HepG2 (cell line): ENCODE data around the gene IQCN. TPM values are rescaled to one million over a fixed set of nuclear protein-coding genes. Genes with fewer than 3 reads are reported as not detected.

ENCODE experiments used
- CEBPZ ChIP-seq: IDR thresholded peaks from 2 replicates; pipeline ENCODE4 v1.6.1; 2012; ENCODE audit warnings: low read length, improper control_type of control experiment
- CREBL2 ChIP-seq: sonication (generic); formaldehyde crosslinking; IDR thresholded peaks from 2 replicates; pipeline ENCODE4 v1.8.1; 2023; ENCODE audit warnings: missing genetic modification reagents, mild to moderate bottlenecking, borderline replicate concordance
- CTCF ChIP-seq: sonication (generic); formaldehyde crosslinking; IDR thresholded peaks from 2 replicates; pipeline ENCODE4 v1.5.0; 2020; ENCODE audit warnings: mild to moderate bottlenecking, missing genetic modification reagents, moderate library complexity
- FOXK1 ChIP-seq: sonication (generic); formaldehyde crosslinking; IDR thresholded peaks from 2 replicates; pipeline ENCODE4 v1.4.0; 2020; ENCODE audit warnings: low read depth, missing genetic modification reagents, borderline replicate concordance
- RXRA ChIP-seq: sonication (generic); formaldehyde crosslinking; IDR thresholded peaks from 2 replicates; pipeline ENCODE4 v1.5.1; 2020; ENCODE audit warnings: missing genetic modification reagents
- SIX1 ChIP-seq: sonication (generic); formaldehyde crosslinking; IDR thresholded peaks from 2 replicates; pipeline ENCODE4 v1.4.0; 2020; ENCODE audit warnings: missing genetic modification reagents, borderline replicate concordance
- ZBTB3 ChIP-seq: sonication (generic); formaldehyde crosslinking; IDR thresholded peaks from 2 replicates; pipeline ENCODE4 v1.4.0; 2020; ENCODE audit warnings: low read depth, mild to moderate bottlenecking, moderate library complexity, missing genetic modification reagents, borderline replicate concordance
- ZBTB38 ChIP-seq: sonication (generic); formaldehyde crosslinking; IDR thresholded peaks from 2 replicates; pipeline ENCODE4 v1.5.1; 2020; ENCODE audit warnings: mild to moderate bottlenecking, missing genetic modification reagents
- ZFP37 ChIP-seq: sonication (generic); formaldehyde crosslinking; IDR thresholded peaks from 2 replicates; pipeline ENCODE4 v1.4.0; 2020; ENCODE audit warnings: missing genetic modification reagents, borderline replicate concordance
- ZHX1 ChIP-seq: sonication (generic); formaldehyde crosslinking; IDR thresholded peaks from 2 replicates; pipeline ENCODE4 v1.8.1; 2022; ENCODE audit warnings: low read depth, mild to moderate bottlenecking, missing genetic modification reagents
- ZNF205 ChIP-seq: IDR thresholded peaks from 2 replicates; pipeline ENCODE4 v1.6.1; 2018; ENCODE audit warnings: missing biosample characterization, missing genetic modification reagents
- ZNF460 ChIP-seq: sonication (generic); formaldehyde crosslinking; IDR thresholded peaks from 2 replicates; pipeline ENCODE4 v1.5.1; 2020; ENCODE audit warnings: missing genetic modification reagents, mild to moderate bottlenecking, borderline replicate concordance
- ZNF501 ChIP-seq: sonication (generic); formaldehyde crosslinking; IDR thresholded peaks from 2 replicates; pipeline ENCODE4 v1.5.1; 2020; ENCODE audit warnings: mild to moderate bottlenecking, moderate library complexity, missing genetic modification reagents
- ZNF619 ChIP-seq: sonication (generic); formaldehyde crosslinking; IDR thresholded peaks from 2 replicates; pipeline ENCODE4 v1.4.0; 2020; ENCODE audit warnings: mild to moderate bottlenecking, missing genetic modification reagents
- ZNF703 ChIP-seq: sonication (generic); formaldehyde crosslinking; IDR thresholded peaks from 2 replicates; pipeline ENCODE4 v1.5.1; 2020; ENCODE audit warnings: missing genetic modification reagents, mild to moderate bottlenecking, moderate library complexity, borderline replicate concordance
- ZNF724P ChIP-seq: sonication (generic); formaldehyde crosslinking; IDR thresholded peaks from 2 replicates; pipeline ENCODE4 v1.8.0; 2022; ENCODE audit warnings: missing genetic modification reagents, borderline replicate concordance
- ZNF816 ChIP-seq: sonication (generic); formaldehyde crosslinking; IDR thresholded peaks from 2 replicates; pipeline ENCODE4 v1.8.0; 2022; ENCODE audit warnings: missing genetic modification reagents, mild to moderate bottlenecking, borderline replicate concordance
- polyA plus RNA-seq, 8 experiments: library from polyadenylated mRNA; depleted of rRNA in 3 of 8; stranded (reverse) in 7 of 8; unstranded in 1 of 8; fragments of >200 nt; fragmentation: Illumina TruSeq in 4 of 8; extraction: Trizol in 4 of 8; gene quantifications; 2 replicates each; pipeline versions ENCODE4 v1.2.1 to v1.2.3, GENCODE V29; 2011 to 2016; ENCODE audit warnings: low read depth in 4 of 8, missing spikeins in 1 of 8, mixed read lengths in 1 of 8; ENCODE audit not compliant: insufficient read depth in 1 of 8
- total RNA-seq, 5 experiments: library from RNA; depleted of rRNA; stranded (reverse); fragments of >200 nt; fragmentation: Illumina TruSeq; extraction: Trizol; gene quantifications; 2 replicates each; pipeline ENCODE4 v1.2.3, GENCODE V29; 2016; ENCODE audit warnings: low read depth in 1 of 5

Gene IQCN
- total and polyA plus RNA-seq, 2 of the 13 experiments (the other 11 are each of a cell fraction or from before 2014, with no cell fraction given): 0.04 to 0.18 TPM

GRCh38 chr19:18233224-18233825 lies 40.9 kb downstream of the IQCN start (continued):
- TF ChIP-seq ZNF501 (CRISPR knock-in tag): peak; percentile 85
- no peak; the same call in 1 of the 2 replicates for TF ChIP-seq CREBL2 (CRISPR knock-in tag)
- TF ChIP-seq SIX1 (CRISPR knock-in tag): peak; percentile 63; the same call in 1 of the 2 replicates
- peak; percentile 95; the same call in 1 of the 2 replicates for TF ChIP-seq ZFP37
- TF ChIP-seq ZBTB3 (CRISPR knock-in tag): peak; percentile 72; the same call in 1 of the 2 replicates
- peak; percentile 93 for TF ChIP-seq ZNF816 (CRISPR knock-in tag)
- TF ChIP-seq RXRA: peak; percentile 65; the same call in 1 of the 2 replicates
- no peak for TF ChIP-seq ZNF724P
- TF ChIP-seq ZNF460: no peak
- no peak for TF ChIP-seq ZBTB38 (CRISPR knock-in tag)
- TF ChIP-seq ZNF703 (CRISPR knock-in tag): 0 out of 2 replicates have a peak, but pooled peaks have one; percentile 56
- TF ChIP-seq ZHX1 (CRISPR knock-in tag): 0 out of 2 replicates have a peak, but pooled peaks have one; percentile 11
- 0 out of 2 replicates have a peak, but pooled peaks have one; percentile 54 for TF ChIP-seq ZNF619 (CRISPR knock-in tag)
- no peak for TF ChIP-seq CEBPZ
- TF ChIP-seq ZNF205 (CRISPR knock-in tag): peak; percentile 84; the same call in 1 of the 2 replicates
- no peak for TF ChIP-seq CTCF (CRISPR knock-in tag)
- peak; percentile 71; the same call in 1 of the 2 replicates for TF ChIP-seq FOXK1
